PC-9 (cell line): ENCODE measurements around the gene CRACR2A. TPM values are rescaled to one million over a fixed set of nuclear protein-coding genes. Genes with fewer than 3 reads are reported as not detected.

Experiments
- BruUV-seq: library from RNA; stranded (reverse); fragments of 400-500 nt; replicated peaks from 2 replicates; lab custom pipeline; 2021; lab: Mats Ljungman, UMichigan
- CTCF ChIA-PET: fragments of 300-600 bp; sonication (Branson Sonifier 250); formaldehyde crosslinking; loops from one replicate; lab custom pipeline; 2022; ENCODE audit warnings: antibody characterized with exemption; lab: Charles Lee
- POLR2A ChIA-PET: fragments of 300-600 bp; sonication (Branson Sonifier 250); formaldehyde crosslinking; loops from one replicate; lab custom pipeline; 2022; ENCODE audit warnings: antibody characterized with exemption; ENCODE audit not compliant: unreplicated experiment; lab: Charles Lee
- DNase-seq, 2 experiments: peaks; one replicate each; pipeline versions ENCODE4 v3.0.0 to v3.0.0-alpha.2; 2015 to 2022; ENCODE audit warnings: mixed read lengths in 1 of 2
- H2AFZ ChIP-seq: fragments of 200-600 bp; sonication (generic); 2 replicates; pipeline ENCODE4 v1.8.1; 2017; ENCODE audit warnings: antibody characterized with exemption
- H3F3A ChIP-seq: fragments of 200-600 bp; sonication (generic); 2 replicates; pipeline ENCODE4 v1.8.1; 2017; ENCODE audit warnings: antibody characterized with exemption, mild to moderate bottlenecking, low read depth; ENCODE audit not compliant: insufficient read depth
- H3K27ac ChIP-seq: fragments of 200-600 bp; sonication (generic); 2 replicates; pipeline ENCODE4 v1.6.1; 2016; ENCODE audit warnings: mixed run types
- H3K27me3 ChIP-seq: fragments of 200-600 bp; sonication (generic); 2 replicates; pipeline ENCODE4 v1.6.1; 2016; ENCODE audit warnings: low read depth, mixed run types; ENCODE audit not compliant: insufficient read depth
- H3K36me3 ChIP-seq: fragments of 200-600 bp; sonication (generic); 2 replicates; pipeline ENCODE4 v1.6.1; 2016; ENCODE audit warnings: low read depth, mixed run types
- H3K4me1 ChIP-seq: fragments of 200-600 bp; sonication (generic); replicated peaks from 2 replicates; pipeline ENCODE4 v1.6.1; 2016; ENCODE audit warnings: mixed run types; ENCODE audit not compliant: insufficient read depth
- H3K4me2 ChIP-seq: fragments of 200-600 bp; sonication (generic); 2 replicates; pipeline ENCODE4 v1.6.1; 2017; ENCODE audit warnings: mixed run types
- H3K4me3 ChIP-seq: fragments of 200-600 bp; sonication (generic); 2 replicates; pipeline ENCODE4 v1.6.1; 2016; ENCODE audit warnings: mixed run types
- H3K79me2 ChIP-seq: fragments of 200-600 bp; sonication (generic); 2 replicates; pipeline ENCODE4 v1.6.1; 2017; ENCODE audit warnings: low read depth, mixed run types
- H3K9me2 ChIP-seq: fragments of 200-600 bp; sonication (generic); 2 replicates; pipeline ENCODE4 v1.8.1; 2017; ENCODE audit warnings: mild to moderate bottlenecking; ENCODE audit not compliant: insufficient read depth
- H3K9me3 ChIP-seq: fragments of 200-600 bp; sonication (generic); 2 replicates; pipeline ENCODE4 v1.8.1; 2016; ENCODE audit warnings: low read depth; ENCODE audit not compliant: insufficient read depth
- H4K20me1 ChIP-seq: fragments of 200-600 bp; sonication (generic); 2 replicates; pipeline ENCODE4 v1.8.1; 2017; ENCODE audit not compliant: insufficient read depth
- CTCF ChIP-seq: fragments of 200-600 bp; sonication (generic); conservative IDR thresholded peaks from 2 replicates; pipeline ENCODE4 v1.6.1; 2017; ENCODE audit warnings: mixed run types, antibody characterized with exemption, mild to moderate bottlenecking, moderate library complexity
- EZH2 ChIP-seq: fragments of 200-600 bp; sonication (generic); IDR thresholded peaks from 2 replicates; pipeline ENCODE4 v1.8.0; 2017; ENCODE audit warnings: antibody characterized with exemption, low read depth
- intact Hi-C: fragments of 100-400 bp; cut with micrococcal nuclease; formaldehyde crosslinking; loops from one replicate; pipeline ENCODE4 v1.10.0; 2022; ENCODE audit not compliant: unreplicated experiment
- total RNA-seq: library from RNA; stranded (reverse); gene quantifications from 2 replicates; pipeline ENCODE4 v1.2.3, GENCODE V29; 2021

CRACR2A gene
- total RNA-seq, 1 experiment from 2014 or later: not detected

GRCh38 chr12:3747976-3748619 lies 4.8 kb downstream of the CRACR2A start:
- no peaks in the 10 kb centered on the region for H4K20me1 ChIP-seq
- BruUV-seq: no TSS peak
- no peak for TF ChIP-seq CTCF
- TF ChIP-seq EZH2: no peak
- H3K4me3 ChIP-seq: no peak overlapping the region
- no peaks in the 10 kb centered on the region for H3K9me3 ChIP-seq
- H2AFZ ChIP-seq: no peak overlapping the region
- no peaks in the 10 kb centered on the region for H3K79me2 ChIP-seq
- no peak overlapping the region for H3K4me2 ChIP-seq
- POLR2A ChIA-PET: no interaction called here
- H3K27me3 ChIP-seq: peaks cover 70% of the 10 kb centered on the region
- DNase-seq: peak in 1 of 2 experiments; percentile 3
- CTCF ChIA-PET: no interaction called here
- H3K4me1 ChIP-seq: no peaks in the 10 kb centered on the region
- no peak overlapping the region for H3K27ac ChIP-seq
- no peaks in the 10 kb centered on the region for H3F3A ChIP-seq
- no peaks in the 10 kb centered on the region for H3K9me2 ChIP-seq
- intact Hi-C loops: no loop called here
- no peaks in the 10 kb centered on the region for H3K36me3 ChIP-seq

GRCh38 chr12:3747543-3747942 lies 5.4 kb downstream of the CRACR2A start:
- peak in 1 of 2 experiments; percentile 26 for DNase-seq
- no peaks in the 10 kb centered on the region for H3F3A ChIP-seq
- BruUV-seq: no TSS peak
- H3K36me3 ChIP-seq: no peaks in the 10 kb centered on the region
- CTCF ChIA-PET: no interaction called here
- no peaks in the 10 kb centered on the region for H3K9me3 ChIP-seq
- no peaks in the 10 kb centered on the region for H3K9me2 ChIP-seq
- POLR2A ChIA-PET: no interaction called here
- H3K4me2 ChIP-seq: no peak overlapping the region
- intact Hi-C loops: no loop called here
- H3K4me1 ChIP-seq: no peaks in the 10 kb centered on the region
- H3K4me3 ChIP-seq: no peak overlapping the region
- no peaks in the 10 kb centered on the region for H4K20me1 ChIP-seq
- no peak overlapping the region for H2AFZ ChIP-seq
- no peaks in the 10 kb centered on the region for H3K79me2 ChIP-seq
- TF ChIP-seq EZH2 (no peak), CTCF (no peak)
- peaks cover 75% of the 10 kb centered on the region for H3K27me3 ChIP-seq
- no peak overlapping the region for H3K27ac ChIP-seq

- no peak overlapping the region for H3K27ac ChIP-seq
- no peak for DNase-seq
- BruUV-seq: no TSS peak
- H3K9me3 ChIP-seq: no peaks in the 10 kb centered on the region
- no peak overlapping the region for H3K4me3 ChIP-seq
- TF ChIP-seq EZH2 (no peak), CTCF (no peak)
- ChIA-PET CTCF (no interaction called here), POLR2A (no interaction called here)
- no peaks in the 10 kb centered on the region for H3F3A ChIP-seq
- H3K27me3 ChIP-seq: peaks cover 80% of the 10 kb centered on the region
- no peaks in the 10 kb centered on the region for H4K20me1 ChIP-seq
- H3K4me1 ChIP-seq: no peaks in the 10 kb centered on the region
- no peak overlapping the region for H3K4me2 ChIP-seq
- H3K36me3 ChIP-seq: no peaks in the 10 kb centered on the region
- no peaks in the 10 kb centered on the region for H3K79me2 ChIP-seq
- H3K9me2 ChIP-seq: no peaks in the 10 kb centered on the region
- H2AFZ ChIP-seq: no peak overlapping the region
- intact Hi-C loops: no loop called here
Observed at GRCh38 chr12:3746758-3747157, 6.2 kb downstream of the CRACR2A start.
